ENCODE measurements around the gene PRDM15.

Gene PRDM15

GRCh38 chr21:41864311-41865001, 14.7 kb downstream of the PRDM15 start:
- ATAC-seq (no peak), DNase-seq (no peak)

- DNase-seq (no peak), ATAC-seq (no peak)
Observed at GRCh38 chr21:41863439-41863740, 15.8 kb downstream of the PRDM15 start.

- no peak for DNase-seq
- ATAC-seq, result no peak
Observed at GRCh38 chr21:41861987-41862386, 17.2 kb downstream of the PRDM15 start.

DNA sequence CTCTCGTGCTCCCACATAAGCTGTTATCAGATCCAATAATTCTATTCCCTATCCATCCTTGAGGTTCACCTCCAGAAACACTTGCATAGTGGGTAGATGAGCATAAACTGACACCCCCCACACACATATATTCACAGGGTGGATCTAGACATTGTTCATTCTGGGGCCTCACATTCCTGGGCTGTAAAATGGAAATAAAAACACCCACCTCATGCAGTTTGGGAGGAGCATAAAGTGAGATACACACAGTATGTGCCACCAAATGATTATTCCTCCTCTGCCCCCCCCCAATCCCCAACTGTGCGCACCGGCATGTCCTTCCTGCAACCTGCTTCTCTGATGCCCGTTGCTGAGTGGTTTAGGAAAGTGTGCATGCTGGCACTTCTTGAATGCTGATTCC, 17.9 kb downstream of the PRDM15 start:
- no peak for DNase-seq
- ATAC-seq, result no peak

- no peak for DNase-seq
- no peak for ATAC-seq
Observed at GRCh38 chr21:41859297-41859980, 19.7 kb downstream of the PRDM15 start.

- DNase-seq, result no peak
- no peak for ATAC-seq
Observed at GRCh38 chr21:41858466-41859296, 20.5 kb downstream of the PRDM15 start.

- ATAC-seq (no peak), DNase-seq (no peak)
Observed at GRCh38 chr21:41857771-41858300, 21.3 kb downstream of the PRDM15 start.

DNA sequence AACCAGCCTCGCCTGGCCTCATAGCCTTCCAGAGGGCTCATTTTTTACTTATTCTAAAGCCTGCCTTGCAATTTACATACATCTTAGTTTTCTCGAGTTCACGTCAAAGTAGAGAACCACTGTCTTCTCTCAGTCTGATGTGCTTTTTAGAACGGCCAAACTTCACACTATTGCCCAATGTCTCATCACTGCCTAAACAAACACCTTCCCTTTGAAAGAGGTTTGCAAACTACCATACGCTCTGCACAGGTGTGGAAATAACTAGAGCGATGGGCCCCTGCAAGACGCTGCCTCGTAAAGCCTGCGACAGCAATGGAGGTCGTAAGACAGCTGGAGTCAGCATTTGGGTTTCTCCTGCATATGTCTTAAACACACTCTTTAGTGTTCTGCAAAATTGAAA, 22.6 kb downstream of the PRDM15 start:
- DNase-seq, result no peak

DNA sequence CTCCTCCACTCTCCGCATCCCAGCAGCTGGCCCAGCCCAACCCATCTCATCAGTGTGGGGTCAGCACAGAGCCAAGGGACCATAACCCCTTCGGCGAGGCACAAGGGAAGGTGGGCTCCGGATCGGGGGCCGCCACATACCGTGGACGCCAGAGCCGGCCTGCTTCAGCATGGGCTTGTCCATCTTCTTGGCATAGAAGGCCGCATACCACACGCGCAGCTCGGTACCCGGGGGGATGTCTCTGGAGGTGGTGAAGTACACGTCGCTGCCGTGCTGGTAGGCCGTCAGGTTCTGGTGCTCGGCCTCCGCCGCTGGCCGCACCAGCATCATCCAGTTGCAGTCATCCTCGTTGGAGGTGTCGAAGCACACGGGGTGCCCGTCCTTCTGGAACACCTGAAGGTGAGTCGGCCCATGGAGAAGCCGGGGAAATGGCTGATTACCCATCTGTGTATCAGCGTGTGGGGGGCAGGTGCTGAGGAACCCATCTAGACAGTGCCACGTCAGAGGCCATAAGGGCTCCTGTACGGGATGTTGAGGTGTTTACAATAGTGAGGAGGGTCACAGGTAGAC, 24.6 kb downstream of the PRDM15 start:
- ATAC-seq (no peak), DNase-seq (no peak)

More for the DNA sequence above, 22.6 kb downstream of the PRDM15 start:
- no peak for ATAC-seq

DNA sequence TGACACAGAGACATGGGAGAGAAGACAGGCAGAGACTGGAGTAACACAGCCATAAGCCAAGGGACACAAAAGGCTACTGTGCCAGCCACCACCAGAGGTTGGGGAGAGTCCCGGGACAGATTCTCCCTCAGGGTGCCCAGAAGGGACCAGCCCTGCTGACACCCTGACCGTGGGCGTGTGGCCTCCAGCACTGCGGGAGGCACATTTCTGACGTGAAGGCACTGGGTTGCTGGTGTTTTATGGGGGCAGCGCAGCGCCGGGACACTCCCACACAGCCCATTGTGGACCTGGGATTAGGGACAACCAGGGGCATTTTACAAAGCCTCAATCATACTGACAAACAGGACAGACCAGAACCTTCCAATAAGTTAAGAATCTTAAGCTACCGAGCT, 26.2 kb downstream of the PRDM15 start:
- ATAC-seq, result no peak
- DNase-seq, result no peak

DNA sequence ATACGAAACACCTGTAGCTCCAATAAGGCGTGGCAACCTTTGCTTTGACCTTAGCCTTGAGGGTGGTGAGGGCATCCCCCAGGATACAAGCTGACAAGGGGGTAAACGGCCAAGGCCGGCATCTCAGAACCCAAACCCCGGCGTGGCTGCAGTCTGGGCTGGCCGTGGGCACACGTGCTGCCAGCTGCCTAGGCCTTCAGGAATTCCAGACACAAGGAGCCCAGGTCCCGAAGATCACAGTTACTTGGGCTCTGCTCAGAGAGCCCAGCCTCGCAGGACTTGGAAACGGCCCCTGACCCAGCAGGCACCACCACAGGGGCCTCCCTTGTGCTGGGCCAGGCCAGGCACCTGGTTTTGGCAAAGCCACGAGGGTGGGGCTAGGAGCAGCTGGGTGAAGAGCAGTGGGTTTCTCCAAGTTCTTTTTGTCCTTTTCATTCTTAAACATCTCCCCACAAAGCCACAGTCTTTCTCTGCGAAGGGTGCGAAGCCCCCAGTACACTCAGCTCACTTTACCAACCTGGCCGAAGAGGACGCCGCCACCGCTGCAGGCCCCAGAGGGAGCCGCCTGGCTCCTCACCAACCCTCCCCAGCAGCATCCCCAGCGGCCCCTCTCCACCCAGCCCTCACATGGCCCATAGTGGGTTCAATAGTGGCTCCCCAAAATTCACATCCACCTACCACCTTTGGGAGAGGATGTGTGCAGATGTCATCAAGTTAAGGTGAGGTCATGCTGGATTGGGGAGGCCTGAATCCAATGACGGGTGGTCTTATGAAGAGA, 26.8 kb downstream of the PRDM15 start:
- no peak for ATAC-seq

DNA sequence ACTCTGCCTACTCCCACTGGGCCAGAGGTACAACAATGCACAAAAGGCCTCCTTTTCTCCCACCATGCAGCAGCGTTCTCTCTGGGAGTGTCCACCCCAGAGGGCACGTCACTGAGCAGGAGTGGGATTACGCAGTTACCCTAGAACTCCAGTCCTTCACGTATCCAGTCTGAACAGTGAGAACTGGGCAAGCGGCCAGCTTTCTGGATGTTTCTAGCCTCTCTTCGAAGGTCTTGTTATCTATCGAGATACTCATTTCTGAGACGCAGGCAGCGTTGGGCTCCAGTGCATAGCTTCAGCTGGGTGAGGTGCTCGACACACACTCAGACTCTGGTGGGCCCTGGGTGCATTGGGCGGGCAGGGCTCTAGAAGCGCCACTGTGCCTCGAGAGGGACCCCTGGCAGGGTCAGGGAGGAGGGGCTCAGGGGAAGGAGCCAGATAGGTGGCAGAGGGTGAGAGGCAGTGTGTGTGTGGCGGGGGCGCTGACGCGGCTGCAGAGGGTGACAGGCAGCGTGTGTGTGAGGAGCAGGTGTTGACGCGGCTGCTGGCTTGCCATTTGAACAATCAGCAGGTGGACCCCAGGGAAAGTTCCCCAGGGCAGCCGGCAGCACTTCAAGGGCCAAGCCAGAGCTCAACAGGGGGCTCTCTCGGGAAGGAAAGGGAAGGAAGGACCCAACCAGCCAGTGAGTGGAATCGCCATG, 27.9 kb downstream of the PRDM15 start:
- DNase-seq (no peak), ATAC-seq (no peak)

More for the DNA sequence above, 26.8 kb downstream of the PRDM15 start:
- DNase-seq, result no peak

DNA sequence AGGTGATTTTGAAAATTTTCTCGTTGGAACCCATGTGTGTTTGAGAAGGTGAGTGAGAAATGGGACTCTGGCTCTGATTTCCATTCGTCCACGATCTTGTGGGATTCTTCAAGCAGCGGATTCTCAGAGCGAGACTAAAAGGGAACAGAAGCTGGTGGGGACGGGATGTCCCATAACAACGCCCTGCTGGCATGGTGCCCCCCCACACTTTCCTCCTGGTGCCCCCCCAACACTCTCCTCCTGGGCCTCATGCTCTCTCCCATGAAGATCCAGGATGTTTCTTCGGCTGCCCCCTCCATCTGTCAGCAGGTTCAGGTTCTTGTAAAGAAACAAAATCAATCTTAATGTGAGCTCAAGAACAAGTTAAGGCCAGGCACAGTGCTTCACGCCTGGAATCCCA, 29.1 kb downstream of the PRDM15 start:
- DNase-seq, result no peak

GRCh38 chr21:41848958-41849580, 30.1 kb downstream of the PRDM15 start:
- no peak for ATAC-seq

More for the DNA sequence above, 29.1 kb downstream of the PRDM15 start:
- ATAC-seq, result no peak

DNA sequence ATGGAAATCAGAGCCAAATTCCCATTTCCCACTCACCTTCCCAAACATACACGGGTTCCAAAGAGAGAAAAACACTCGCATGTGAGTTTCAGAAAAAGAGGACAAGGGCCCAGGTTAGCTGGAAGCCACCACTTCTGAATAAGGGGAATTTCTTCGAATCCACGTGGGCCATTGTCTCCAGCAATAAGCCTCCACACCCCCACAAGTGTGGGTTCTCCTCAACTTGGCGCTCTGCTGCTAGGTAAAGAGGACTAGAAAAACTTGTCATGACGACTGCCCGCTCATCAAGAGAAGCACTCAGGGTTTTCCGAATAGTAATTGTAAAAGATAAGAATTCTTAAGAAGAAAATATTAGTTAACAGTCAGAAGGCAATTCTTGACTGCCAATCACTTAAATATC, 30.6 kb downstream of the PRDM15 start:
- ATAC-seq, result no peak
- DNase-seq, result no peak

More at GRCh38 chr21:41848958-41849580, 30.1 kb downstream of the PRDM15 start:
- no peak for DNase-seq

GRCh38 chr21:41847066-41847804, 31.9 kb downstream of the PRDM15 start:
- no peak for DNase-seq

DNA sequence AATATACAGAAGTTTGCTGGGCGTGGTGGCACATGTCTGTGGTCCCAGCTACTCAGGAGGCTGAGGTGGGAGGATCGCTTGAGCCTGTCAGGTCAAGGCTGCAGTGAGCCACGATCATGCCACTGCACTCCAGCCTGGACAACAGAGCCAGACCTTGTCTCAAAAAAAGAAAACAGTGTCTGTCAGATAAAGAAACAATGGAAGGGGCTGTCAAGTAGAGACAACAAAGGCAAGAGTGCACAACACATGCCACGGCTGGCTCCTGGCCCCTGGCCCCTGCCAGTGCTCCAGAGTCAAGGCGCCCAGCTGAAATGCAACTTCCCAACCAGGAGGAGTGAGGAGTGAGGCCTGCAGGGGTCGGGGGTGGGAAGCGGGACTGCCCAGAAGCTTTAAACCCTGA, 32.6 kb downstream of the PRDM15 start:
- ATAC-seq, result no peak
- DNase-seq, result no peak

More at GRCh38 chr21:41847066-41847804, 31.9 kb downstream of the PRDM15 start:
- ATAC-seq, result no peak

GRCh38 chr21:41846033-41846317, 33.2 kb downstream of the PRDM15 start:
- no peak for ATAC-seq
- DNase-seq, result no peak

DNA sequence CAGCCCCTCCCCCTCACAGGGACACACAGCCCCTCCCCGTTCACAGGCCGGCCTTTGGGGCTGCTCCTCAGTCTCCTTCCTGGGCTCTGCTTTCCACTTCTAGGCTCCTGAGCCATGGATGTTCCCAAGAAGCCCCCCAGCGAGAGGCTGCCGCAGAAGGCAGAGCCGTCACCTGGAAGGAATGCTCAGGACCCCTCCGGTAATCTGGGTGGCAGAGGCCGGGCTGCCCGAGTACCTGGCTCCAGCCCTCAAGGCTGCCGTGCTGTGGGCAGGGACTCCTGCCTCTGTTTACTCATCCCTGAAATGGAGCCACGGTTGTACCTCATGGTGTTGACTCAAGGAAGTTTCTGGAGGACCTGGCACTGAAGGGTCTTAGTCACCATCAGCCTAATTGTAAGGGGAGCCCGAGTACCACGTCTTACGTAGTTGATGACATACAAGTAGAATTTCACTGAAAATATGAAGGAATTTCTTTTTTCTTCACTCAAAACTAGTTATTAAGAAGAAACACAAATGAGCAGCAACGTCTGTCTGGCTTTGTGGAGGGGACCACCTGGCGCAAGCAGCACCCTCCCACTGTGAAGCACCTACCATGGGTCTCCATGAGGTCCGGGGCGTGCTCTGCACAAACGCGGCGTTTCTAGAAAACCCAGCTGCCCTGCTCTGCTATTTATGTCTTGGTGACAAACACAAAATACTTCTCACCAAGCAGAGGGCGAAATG, 33.7 kb downstream of the PRDM15 start:
- ATAC-seq (no peak), DNase-seq (no peak)
